Measurements from ENCODE around the gene FCHO1. TPM values are rescaled to one million over a fixed set of nuclear protein-coding genes. Genes with fewer than 3 reads are reported as not detected.

The FCHO1 gene
- polyA plus RNA-seq, 2 of the 4 experiments (the other 2 are of a cell fraction) = 1.7 to 13.6 TPM

- TF ChIP-seq ATOH8 (CRISPR knock-in tag; IDR thresholded peaks at IDR 0.05; ENCODE audit: low read depth) (no peak), ZNF302 (CRISPR knock-in tag; IDR thresholded peaks at IDR 0.05) (no peak), ZSCAN20 (CRISPR knock-in tag; IDR thresholded peaks at IDR 0.05) (no peak), ZFP36 (IDR thresholded peaks at IDR 0.05; ENCODE audit: borderline replicate concordance, partially characterized antibody) (no peak), HDAC2 (IDR thresholded peaks at IDR 0.05) (no peak), ZC3H11A (IDR thresholded peaks at IDR 0.05) (no peak), JUN (IDR thresholded peaks at IDR 0.05) (peak in 1 of 2 experiments; percentile 52; a peak in 1 of 5 replicates), GATA3 (IDR thresholded peaks at IDR 0.05; ENCODE audit: borderline replicate concordance) (no peak), FOXS1 (CRISPR knock-in tag; IDR thresholded peaks at IDR 0.05) (no peak), HES2 (IDR thresholded peaks at IDR 0.05) (no peak), CHD2 (IDR thresholded peaks at IDR 0.05; ENCODE audit: low read length, partially characterized antibody) (no peak), MAFK (IDR thresholded peaks at IDR 0.05; ENCODE audit: partially characterized antibody) (no peak)
Observed at GRCh38 chr19:17718947-17719711, 32.1 kb upstream of the FCHO1 start, which contains the start of gene MAP1S (continued).

GRCh38 chr19:17719730-17720400, 31.4 kb upstream of the FCHO1 start:
- Histone ChIP-seq H3K4me1 (peaks cover 14% of the 10 kb centered on the region), H3K4me2 (peak overlapping the region; percentile 97), H3K9me3 (no peaks in the 10 kb centered on the region), H3K4me3 (peak overlapping the region; percentile 99), H3K27ac (peak overlapping the region; percentile 98 to 100)
- no peak for DNase-seq (ENCODE audit: low read depth in 1 of 2, low spot score in 1 of 2)
- ChIA-PET POLR2A (interaction anchor here (0.6 to 1.3 kb wide), 4 partner anchors 18 to 114 kb away, joined by 3 to 7 read pairs (median 4); no protein-coding TSS in a partner anchor), CTCF (interaction anchor here (0.6 to 1.2 kb wide), 6 partner anchors 17 to 140 kb away, joined by 3 to 5 read pairs (median 3); partner anchors contain the start of gene RPL18A)
- FAIRE-seq = no peak
- 10% methylated on average over 4 of the region's 38 CpGs for WGBS (ENCODE audit: missing lambda C conversion rate)
- ATAC-seq = no peak; a peak in 1 of 6 replicates
- TF ChIP-seq JUNB (IDR thresholded peaks at IDR 0.05) (no peak), HDAC2 (IDR thresholded peaks at IDR 0.05) (no peak), CHD4 (IDR thresholded peaks at IDR 0.05; ENCODE audit: borderline replicate concordance) (no peak), KDM5A (IDR thresholded peaks at IDR 0.05) (no peak)

- peak overlapping the region; percentile 99 for H3K4me3 ChIP-seq
- peak overlapping the region; percentile 97 for H3K4me2 ChIP-seq
- ATAC-seq = no peak
- no peak for FAIRE-seq
- TF ChIP-seq TP53 (CRISPR knock-in tag; IDR thresholded peaks at IDR 0.05) = no peak
- no peaks in the 10 kb centered on the region for H3K9me3 ChIP-seq
- 34% methylated on average over 6 of the region's 7 CpGs for WGBS (ENCODE audit: missing lambda C conversion rate)
- ChIA-PET CTCF (interaction anchor here (0.9 to 1.2 kb wide), 3 partner anchors 17 to 114 kb away, joined by 3 read pairs; no protein-coding TSS in a partner anchor), POLR2A (interaction anchor here (1.3 kb wide), 1 partner anchor 18 kb away, joined by 4 read pairs; no protein-coding TSS in a partner anchor)
- H3K4me1 ChIP-seq = peaks cover 14% of the 10 kb centered on the region
- no peak for DNase-seq (ENCODE audit: low read depth in 1 of 2, low spot score in 1 of 2)
- peak overlapping the region; percentile 98 to 100 for H3K27ac ChIP-seq
Observed at GRCh38 chr19:17720440-17720839, 30.8 kb upstream of the FCHO1 start.

DNA sequence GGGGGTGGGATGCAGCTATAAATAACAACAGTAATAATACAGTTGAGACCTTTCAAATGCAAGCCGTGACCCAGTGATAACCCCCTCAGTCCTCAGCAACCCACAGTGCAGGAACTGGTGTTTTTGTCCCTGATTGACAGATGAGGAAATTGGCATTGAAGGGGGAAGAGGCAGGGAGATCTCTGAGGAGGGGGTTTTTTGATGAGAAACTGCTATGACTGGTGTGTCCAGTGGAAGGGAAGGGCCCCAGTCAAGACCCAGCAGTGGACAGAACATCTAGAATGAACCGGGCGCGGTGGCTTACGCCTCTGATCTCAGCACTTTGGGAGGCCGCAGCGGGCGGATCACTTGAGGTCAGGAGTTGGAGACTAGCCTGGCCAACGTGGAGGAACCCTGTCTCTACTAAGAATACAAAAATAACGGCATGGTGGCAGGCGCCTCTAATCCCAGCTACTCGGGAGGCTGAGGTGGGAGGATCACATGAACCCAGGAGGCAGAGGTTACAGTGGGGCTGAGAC, 30.1 kb upstream of the FCHO1 start:
- no peak for ATAC-seq
- POLR2A ChIA-PET = no interaction called here
- Histone ChIP-seq H3K4me2 (peak overlapping the region; percentile 97), H3K9me3 (no peaks in the 10 kb centered on the region), H3K4me1 (peaks cover 14% of the 10 kb centered on the region), H3K27ac (peak overlapping the region in 1 of 2 experiments; percentile 100; a peak in 1 of 6 replicates), H3K4me3 (no peak overlapping the region)
- no peak for DNase-seq (ENCODE audit: low read depth in 1 of 2, low spot score in 1 of 2)
- FAIRE-seq = no peak
- WGBS (ENCODE audit: missing lambda C conversion rate) = 83% methylated on average over 12 of the region's 12 CpGs
- CTCF ChIA-PET = interaction anchor here (0.9 to 1.5 kb wide), 2 partner anchors 38 to 115 kb away, joined by 3 read pairs; no protein-coding TSS in a partner anchor
- TF ChIP-seq MAZ (IDR thresholded peaks at IDR 0.05; ENCODE audit: borderline replicate concordance, low read depth, low read length) = no peak
- no peak for TF ChIP-seq HOXA7 (CRISPR knock-in tag; IDR thresholded peaks at IDR 0.05)
- no peak for TF ChIP-seq HOXB13 (CRISPR knock-in tag; IDR thresholded peaks at IDR 0.05; ENCODE audit: low read depth)
- TF ChIP-seq KDM1A (IDR thresholded peaks at IDR 0.05; ENCODE audit: low read depth) = no peak
- TF ChIP-seq PHF8 (IDR thresholded peaks at IDR 0.05; ENCODE audit: borderline replicate concordance, low read depth) = no peak
- TF ChIP-seq ZFP36 (IDR thresholded peaks at IDR 0.05; ENCODE audit: borderline replicate concordance, partially characterized antibody) = no peak
- TF ChIP-seq, protein P1, sequence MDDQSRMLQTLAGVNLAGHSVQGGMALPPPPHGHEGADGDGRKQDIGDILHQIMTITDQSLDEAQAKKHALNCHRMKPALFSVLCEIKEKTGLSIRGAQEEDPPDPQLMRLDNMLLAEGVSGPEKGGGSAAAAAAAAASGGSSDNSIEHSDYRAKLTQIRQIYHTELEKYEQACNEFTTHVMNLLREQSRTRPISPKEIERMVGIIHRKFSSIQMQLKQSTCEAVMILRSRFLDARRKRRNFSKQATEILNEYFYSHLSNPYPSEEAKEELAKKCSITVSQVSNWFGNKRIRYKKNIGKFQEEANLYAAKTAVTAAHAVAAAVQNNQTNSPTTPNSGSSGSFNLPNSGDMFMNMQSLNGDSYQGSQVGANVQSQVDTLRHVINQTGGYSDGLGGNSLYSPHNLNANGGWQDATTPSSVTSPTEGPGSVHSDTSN (IDR thresholded peaks at IDR 0.05) = no peak
- TF ChIP-seq, protein P2, sequence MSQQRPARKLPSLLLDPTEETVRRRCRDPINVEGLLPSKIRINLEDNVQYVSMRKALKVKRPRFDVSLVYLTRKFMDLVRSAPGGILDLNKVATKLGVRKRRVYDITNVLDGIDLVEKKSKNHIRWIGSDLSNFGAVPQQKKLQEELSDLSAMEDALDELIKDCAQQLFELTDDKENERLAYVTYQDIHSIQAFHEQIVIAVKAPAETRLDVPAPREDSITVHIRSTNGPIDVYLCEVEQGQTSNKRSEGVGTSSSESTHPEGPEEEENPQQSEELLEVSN (IDR thresholded peaks at IDR 0.05; ENCODE audit: borderline replicate concordance, low read depth) = no peak
- TF ChIP-seq CEBPB (IDR thresholded peaks at IDR 0.05) = no peak
- no peak for TF ChIP-seq CBX2 (IDR thresholded peaks at IDR 0.05; ENCODE audit: borderline replicate concordance, low read depth)
- no peak for TF ChIP-seq POLR2AphosphoS2 (conservative IDR thresholded peaks at IDR 0.05; ENCODE audit: low read length)

All from A549 (cell line).